T47D (cell line): ENCODE measurements around the gene MYDGF.

Experiments used
- DNase-seq, 2 experiments: peaks; one replicate each; pipeline versions ENCODE4 v3.0.0 to v3.0.0-alpha.2; 2011 to 2012; ENCODE audit warnings: low read depth in 1 of 2, low spot score in 1 of 2
- JUND ChIP-seq: IDR thresholded peaks from 2 replicates; pipeline ENCODE4 v1.6.1; 2012; ENCODE audit warnings: low read depth
- in situ Hi-C: cut with HindIII; loops from 2 replicates; pipeline ENCODE4 v1.10.0; 2016; ENCODE audit warnings: low sequenced_read_pairs, low pct_unique_long_range_greater_than_20kb

MYDGF gene

DNA sequence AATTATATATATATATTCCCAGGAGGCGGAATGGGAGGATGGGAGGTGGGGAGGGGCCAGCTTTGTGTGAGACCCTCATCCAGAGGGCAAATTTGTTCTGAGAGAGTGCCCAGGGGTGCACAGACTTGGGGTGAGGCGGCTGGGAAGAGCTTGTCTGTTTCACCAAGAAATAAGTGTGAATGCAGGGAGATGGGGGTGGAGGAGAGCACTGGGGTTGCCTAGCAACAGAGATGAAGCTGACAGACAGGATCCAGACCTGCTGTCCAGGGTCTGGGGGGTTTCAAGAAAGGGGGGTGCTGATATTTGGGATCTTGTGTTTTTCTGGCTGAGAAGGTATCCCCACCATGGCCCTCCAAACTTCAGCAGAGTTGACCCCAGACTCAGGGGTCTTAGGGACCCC lies 49.5 kb downstream of the MYDGF start:
- in situ Hi-C loops = no loop called here
- no peak for DNase-seq
- no peak for TF ChIP-seq JUND

- TF ChIP-seq JUND = no peak
- in situ Hi-C loops = no loop called here
Measured at GRCh38 chr19:4619668-4620294, 50.4 kb downstream of the MYDGF start.

DNA sequence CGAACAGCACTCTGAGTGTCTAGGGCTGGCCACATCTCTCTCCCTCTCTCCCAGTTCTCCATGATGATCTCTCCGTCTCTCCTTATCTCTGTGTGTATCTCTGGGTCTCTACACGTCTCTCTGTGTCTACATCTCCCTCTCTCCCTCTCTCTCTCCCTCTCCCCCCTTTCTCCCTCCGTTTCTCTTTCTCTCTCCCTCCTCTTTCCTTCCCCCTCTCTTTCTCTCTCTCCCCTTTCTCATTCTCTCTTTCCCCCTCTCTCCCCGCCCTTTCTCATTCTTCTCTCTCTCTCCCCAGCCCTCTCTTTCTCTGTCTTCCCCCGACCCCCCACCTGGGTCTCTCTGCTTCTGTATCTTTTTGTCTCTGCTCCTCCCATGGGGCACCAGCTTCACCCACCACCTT lies 52.1 kb downstream of the MYDGF start:
- no peak for DNase-seq
- TF ChIP-seq JUND = no peak
- in situ Hi-C loops = no loop called here

More at GRCh38 chr19:4619668-4620294, 50.4 kb downstream of the MYDGF start:
- no peak for DNase-seq

DNA sequence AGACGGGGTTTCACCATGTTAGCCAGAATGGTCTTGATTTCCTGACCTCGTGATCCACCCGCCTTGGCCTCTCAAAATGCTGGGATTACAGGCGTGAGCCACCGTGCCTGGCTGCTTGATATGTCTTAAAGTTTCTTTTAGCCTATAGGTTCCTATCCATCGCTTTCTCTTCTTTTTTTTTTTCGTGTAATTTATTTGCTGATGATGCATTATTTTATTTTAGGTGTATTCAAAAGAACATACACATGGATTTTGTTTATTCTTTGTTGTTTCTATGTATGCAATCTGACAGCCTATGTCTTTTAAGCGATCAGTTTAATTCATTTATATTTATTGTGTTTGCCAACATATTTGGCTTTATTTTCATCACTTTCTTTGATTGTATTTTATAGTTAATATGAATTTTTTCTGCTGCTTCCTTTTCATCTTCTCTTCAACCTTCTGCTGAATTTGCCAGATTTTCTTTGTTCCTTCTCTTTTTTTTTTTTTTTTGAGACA lies 56.8 kb downstream of the MYDGF start:
- in situ Hi-C loops = no loop called here
- TF ChIP-seq JUND = no peak
- DNase-seq = no peak

DNA sequence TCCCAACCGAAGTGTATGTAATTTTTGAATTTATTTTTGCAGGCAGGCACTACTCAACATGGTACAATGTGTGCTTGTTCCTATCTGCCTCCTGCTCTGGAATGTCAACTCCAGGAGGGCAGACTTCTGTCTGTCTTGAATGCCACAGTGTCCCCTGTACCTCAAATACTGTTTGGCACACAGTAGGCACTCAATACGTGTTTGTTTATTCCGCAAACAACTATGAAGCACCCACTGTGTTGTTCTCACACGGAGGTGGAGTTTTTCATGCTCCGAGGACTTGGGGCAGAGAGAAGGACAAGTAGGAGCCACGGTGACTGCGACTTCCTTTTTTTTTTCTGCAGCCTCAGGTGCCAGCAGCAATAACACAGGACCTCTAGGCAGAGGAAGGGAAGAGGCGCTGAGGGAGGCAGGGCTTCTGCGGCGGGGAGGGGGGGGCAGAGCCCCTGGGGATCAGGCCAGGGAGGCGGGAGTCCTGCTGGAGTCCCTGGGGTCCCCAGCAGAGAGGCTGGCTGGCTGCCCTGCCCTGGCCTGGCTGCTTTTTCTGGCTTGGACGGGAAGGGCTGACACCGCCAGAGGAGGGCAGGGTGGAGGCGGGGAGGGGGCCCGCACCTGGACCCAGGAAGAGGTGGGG lies 60.1 kb downstream of the MYDGF start:
- DNase-seq = no peak
- no peak for TF ChIP-seq JUND
- in situ Hi-C loops = no loop called here
